Measurements from ENCODE around the gene PGRMC2.

GRCh38 chr4:128241981-128242380, 45.6 kb downstream of the PGRMC2 start:
- TF ChIP-seq EZH2 (IDR thresholded peaks at IDR 0.05; ENCODE audit: borderline replicate concordance, insufficient read depth, low read depth, low read length, poor library complexity, severe bottlenecking) (no peak), CTCF (IDR thresholded peaks at IDR 0.05) (no peak)

Data from B cell (primary cell).